ENCODE results near the gene C5orf52. TPM values are rescaled to one million over a fixed set of nuclear protein-coding genes. Genes with fewer than 3 reads are reported as not detected.

C5orf52 gene
- total RNA-seq, 4 donors from 2014 or later = not detected

DNA sequence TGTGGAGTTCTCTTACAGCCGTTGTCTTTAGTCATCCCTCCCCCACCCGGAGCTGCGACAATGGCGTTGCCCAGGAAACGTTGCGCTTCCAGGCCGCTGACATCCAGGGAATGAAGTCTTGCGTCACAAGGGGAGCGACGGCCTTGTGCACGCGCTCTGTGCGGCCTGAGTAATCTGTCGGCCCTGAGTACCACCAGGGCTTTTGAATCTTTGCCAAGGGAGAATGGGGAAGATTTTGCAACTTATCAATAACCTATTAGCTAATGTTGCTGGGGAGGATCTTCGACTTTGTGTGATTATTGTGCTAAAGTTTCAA lies 19.0 kb upstream of the C5orf52 start, which contains the start of gene SOX30:
Gene SOX30 (minus strand): TSS at position 62 of the 316 bp plus-strand sequence. CDS start 360 bp downstream, outside the sequence.
- Histone ChIP-seq H3K4me3 (peak within 1 kb of the TSS; percentile 29 to 60), H3K9me3 (peaks cover 0 to under 1% (median 0%) of the 10 kb centered on the region in 3 donors), H3K27ac (peak within 1 kb of the TSS in 1 of 4 donors; percentile 74), H3K4me1 (peaks cover 0 to 13% (median 0%) of the 10 kb centered on the region in 3 donors), H3K36me3 (no peaks in the 10 kb centered on the region), H3K27me3 (no peaks in the 10 kb centered on the region)
- ATAC-seq = no peak
- 100% methylated on average over 1 to 2 of the region's 15 CpGs for WGBS, 2 donors (ENCODE audit: low coverage in 1 of 2)
- TF ChIP-seq EP300 (IDR thresholded peaks at IDR 0.05) (no peak), POLR2A (IDR thresholded peaks at IDR 0.05) (no peak), POLR2AphosphoS5 (IDR thresholded peaks at IDR 0.05) (no peak)
- TF ChIP-seq, protein P1, sequence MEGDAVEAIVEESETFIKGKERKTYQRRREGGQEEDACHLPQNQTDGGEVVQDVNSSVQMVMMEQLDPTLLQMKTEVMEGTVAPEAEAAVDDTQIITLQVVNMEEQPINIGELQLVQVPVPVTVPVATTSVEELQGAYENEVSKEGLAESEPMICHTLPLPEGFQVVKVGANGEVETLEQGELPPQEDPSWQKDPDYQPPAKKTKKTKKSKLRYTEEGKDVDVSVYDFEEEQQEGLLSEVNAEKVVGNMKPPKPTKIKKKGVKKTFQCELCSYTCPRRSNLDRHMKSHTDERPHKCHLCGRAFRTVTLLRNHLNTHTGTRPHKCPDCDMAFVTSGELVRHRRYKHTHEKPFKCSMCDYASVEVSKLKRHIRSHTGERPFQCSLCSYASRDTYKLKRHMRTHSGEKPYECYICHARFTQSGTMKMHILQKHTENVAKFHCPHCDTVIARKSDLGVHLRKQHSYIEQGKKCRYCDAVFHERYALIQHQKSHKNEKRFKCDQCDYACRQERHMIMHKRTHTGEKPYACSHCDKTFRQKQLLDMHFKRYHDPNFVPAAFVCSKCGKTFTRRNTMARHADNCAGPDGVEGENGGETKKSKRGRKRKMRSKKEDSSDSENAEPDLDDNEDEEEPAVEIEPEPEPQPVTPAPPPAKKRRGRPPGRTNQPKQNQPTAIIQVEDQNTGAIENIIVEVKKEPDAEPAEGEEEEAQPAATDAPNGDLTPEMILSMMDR (IDR thresholded peaks at IDR 0.05) = no peak

DNA sequence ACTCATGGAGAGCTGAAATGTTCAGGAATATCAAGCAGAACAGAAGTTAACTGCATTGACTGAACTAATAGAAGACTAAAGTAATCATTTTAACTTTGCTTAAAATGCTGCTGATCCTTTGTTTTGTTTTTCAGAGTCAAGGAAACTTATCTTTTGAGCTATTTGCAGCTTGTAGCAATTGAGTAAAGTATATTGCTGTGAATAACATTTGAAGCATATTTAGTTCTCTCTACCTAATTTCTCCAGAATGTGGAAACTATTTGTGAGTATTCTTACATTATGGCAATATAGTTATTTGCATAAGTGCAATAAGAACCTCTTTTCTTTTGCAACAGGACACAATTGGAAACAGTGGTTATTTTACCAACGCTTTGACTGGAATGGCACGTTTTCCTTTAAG lies 13.8 kb upstream of the C5orf52 start:
- Histone ChIP-seq H3K4me1 (no peaks in the 10 kb centered on the region), H3K9me3 (peaks cover 0 to 7% (median 0%) of the 10 kb centered on the region in 3 donors), H3K27me3 (no peaks in the 10 kb centered on the region), H3K4me3 (no peak overlapping the region), H3K36me3 (peaks cover 0 to 7% of the 10 kb centered on the region in 2 donors), H3K27ac (no peak overlapping the region)
- 83 to 93% methylated on average over 2 of the region's 2 CpGs for WGBS, 2 donors (ENCODE audit: low coverage in 1 of 2)
- TF ChIP-seq POLR2A (IDR thresholded peaks at IDR 0.05) (no peak), EP300 (IDR thresholded peaks at IDR 0.05) (no peak), POLR2AphosphoS5 (IDR thresholded peaks at IDR 0.05) (no peak)
- TF ChIP-seq, protein P1 (IDR thresholded peaks at IDR 0.05) = no peak
- no peak for ATAC-seq

DNA sequence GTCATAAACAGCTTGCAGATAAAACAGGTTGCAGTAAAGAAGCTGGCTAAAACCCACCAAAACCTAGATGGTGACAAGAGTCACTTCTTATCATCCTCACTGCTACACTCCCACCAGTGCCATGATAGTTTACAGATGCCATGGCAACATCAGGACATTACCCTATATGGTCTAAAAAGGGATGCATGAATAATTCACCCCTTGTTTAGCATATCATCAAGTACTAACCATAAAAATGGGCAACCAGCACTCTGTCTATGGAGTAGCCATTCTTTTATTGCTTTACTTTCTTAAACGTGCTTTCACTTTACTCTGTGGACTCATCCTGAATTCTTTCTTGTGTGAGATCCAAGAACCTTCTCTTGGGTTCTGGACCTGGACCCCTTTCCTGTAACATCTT lies 12.4 kb upstream of the C5orf52 start:
- Histone ChIP-seq H3K4me1 (no peaks in the 10 kb centered on the region), H3K36me3 (peaks cover 0 to 7% of the 10 kb centered on the region in 2 donors), H3K4me3 (no peak overlapping the region), H3K27ac (no peak overlapping the region), H3K9me3 (peaks cover 0 to 7% (median 0%) of the 10 kb centered on the region in 3 donors), H3K27me3 (no peaks in the 10 kb centered on the region)
- WGBS, 2 donors (ENCODE audit: low coverage in 1 of 2) = 61 to 100% methylated on average over 1 of the region's 1 CpG
- ATAC-seq = no peak
- TF ChIP-seq EP300 (IDR thresholded peaks at IDR 0.05) (no peak), POLR2AphosphoS5 (IDR thresholded peaks at IDR 0.05) (no peak), POLR2A (IDR thresholded peaks at IDR 0.05) (no peak)
- TF ChIP-seq, protein P1 (IDR thresholded peaks at IDR 0.05) = no peak

DNA sequence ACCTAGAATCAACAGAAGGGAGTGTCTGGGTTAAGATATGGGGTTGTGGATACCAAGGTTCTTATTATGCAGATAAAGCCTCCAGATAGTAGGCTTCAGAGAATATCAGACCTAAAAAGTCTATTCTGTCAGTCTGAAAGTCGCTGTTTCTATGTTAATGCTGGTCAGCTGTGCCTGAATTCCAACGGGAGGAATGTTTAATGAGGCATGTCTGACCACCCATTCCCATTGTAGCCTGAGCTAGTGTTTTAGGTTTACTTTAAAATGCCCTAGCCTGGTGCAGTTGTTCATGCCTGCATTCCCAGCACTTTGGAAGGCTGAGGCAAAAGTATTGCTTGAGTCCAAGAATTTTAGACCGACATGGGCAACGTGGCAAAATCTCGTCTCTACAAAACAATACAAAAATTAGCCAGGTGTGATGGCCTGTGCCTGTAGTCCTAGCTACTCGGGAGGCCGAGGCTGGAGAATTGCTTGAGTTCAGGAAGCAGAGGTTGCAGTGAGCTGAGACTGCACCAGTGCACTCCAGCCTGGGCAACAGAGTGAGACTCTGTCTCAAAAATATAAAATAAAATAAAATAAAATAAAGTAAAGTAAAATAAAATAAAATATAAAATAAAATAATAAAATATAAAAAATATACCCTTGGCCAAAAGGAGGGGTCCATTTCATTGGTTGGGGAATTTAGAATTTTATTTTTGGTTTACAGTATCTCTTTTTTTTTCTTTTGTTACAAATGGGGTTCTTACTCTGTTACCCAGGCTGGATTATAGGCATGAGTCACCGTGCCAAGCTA lies 11.3 kb upstream of the C5orf52 start:
- Histone ChIP-seq H3K4me1 (no peaks in the 10 kb centered on the region), H3K36me3 (peaks cover 0 to 7% of the 10 kb centered on the region in 2 donors), H3K9me3 (peaks cover 0 to 7% (median 0%) of the 10 kb centered on the region in 3 donors), H3K27me3 (no peaks in the 10 kb centered on the region), H3K27ac (no peak overlapping the region), H3K4me3 (no peak overlapping the region)
- ATAC-seq = no peak
- WGBS, 2 donors (ENCODE audit: low coverage in 1 of 2) = 72 to 88% methylated on average over 5 to 6 of the region's 8 CpGs
- no peak for TF ChIP-seq EP300 (IDR thresholded peaks at IDR 0.05)
- TF ChIP-seq, protein P1 (IDR thresholded peaks at IDR 0.05) = no peak
- TF ChIP-seq POLR2A (IDR thresholded peaks at IDR 0.05) = no peak
- TF ChIP-seq POLR2AphosphoS5 (IDR thresholded peaks at IDR 0.05) = no peak

Data from gastroesophageal sphincter (tissue), 4 donors.